Tibial artery (tissue), 4 donors: ENCODE measurements around the gene RNASE9.
"Not testable (repeated sequence)": the region's sequence is repeated elsewhere in the genome, so short reads cannot be mapped to it uniquely, and the experiment has no call there.

Experiments
- DNase-seq, 2 donors: peaks; one replicate each; pipeline ENCODE4 v3.0.0-alpha.2; 2019
- H3K27ac ChIP-seq, 2 donors: fragments of 200-600 bp; sonication (generic) in 1 of 2; 1 replicate in 1 of 2; 2 replicates in 1 of 2; pipeline ENCODE4 v1.5.1; 2018 to 2019; ENCODE audit warnings: mild to moderate bottlenecking in 1 of 2
- H3K27me3 ChIP-seq, 2 donors: fragments of 200-600 bp; sonication (generic) in 1 of 2; one replicate each; pipeline versions ENCODE4 v1.5.1 to v1.6.0; 2016 to 2019
- H3K36me3 ChIP-seq, 3 donors: fragments of 200-600 bp; sonication (generic) in 2 of 3; one replicate each; pipeline ENCODE4 v1.5.1; 2016 to 2019; ENCODE audit warnings: mild to moderate bottlenecking in 2 of 3
- H3K4me1 ChIP-seq, 4 donors: fragments of 200-600 bp; sonication (generic) in 2 of 4; 1 replicate in 3 of 4; 2 replicates in 1 of 4; pipeline ENCODE4 v1.5.1; 2016 to 2019
- H3K4me3 ChIP-seq, 2 donors: fragments of 200-600 bp; sonication (generic) in 1 of 2; 1 replicate in 1 of 2; 2 replicates in 1 of 2; pipeline ENCODE4 v1.5.1; 2018 to 2019; ENCODE audit warnings: mild to moderate bottlenecking in 2 of 2
- H3K9me3 ChIP-seq, 3 donors: fragments of 200-600 bp; sonication (generic) in 1 of 3; one replicate each; pipeline ENCODE4 v1.5.1; 2016 to 2019
- CTCF ChIP-seq, 2 experiments: fragments of 200-600 bp in 1 of 2; fragments of 450-650 bp in 1 of 2; IDR thresholded peaks; one replicate each; pipeline ENCODE4 v1.5.1; 2017 to 2019; ENCODE audit warnings: antibody characterized with exemption in 2 of 2, mild to moderate bottlenecking in 1 of 2, moderate library complexity in 1 of 2
- intact Hi-C: fragments of 100-400 bp; cut with DNase I; formaldehyde crosslinking; loops from one replicate; pipeline ENCODE4 v1.15.0; 2023; ENCODE audit warnings: low total_unique reads

Gene RNASE9

GRCh38 chr14:20597108-20597507 lies 36.3 kb upstream of the RNASE9 start:
- Histone ChIP-seq H3K36me3 (no peaks in the 10 kb centered on the region), H3K4me1 (no peaks in the 10 kb centered on the region), H3K4me3 (no peak overlapping the region), H3K9me3 (no peaks in the 10 kb centered on the region), H3K27me3 (peaks cover 0 to 3% of the 10 kb centered on the region in 2 donors), H3K27ac (no peak overlapping the region)
- TF ChIP-seq CTCF (IDR thresholded peaks at IDR 0.05): no peak
- no peak for DNase-seq
- intact Hi-C loops: no loop called here

GRCh38 chr14:20595726-20596125 lies 34.9 kb upstream of the RNASE9 start:
- H3K9me3 ChIP-seq, H3K27me3 ChIP-seq, intact Hi-C loops, H3K27ac ChIP-seq, H3K36me3 ChIP-seq, H3K4me3 ChIP-seq, H3K4me1 ChIP-seq, DNase-seq: not testable (repeated sequence)

- intact Hi-C loops: no loop called here
- H3K27me3 ChIP-seq: peaks cover 0 to 13% of the 10 kb centered on the region in 2 donors
- no peak overlapping the region for H3K27ac ChIP-seq
- no peaks in the 10 kb centered on the region for H3K9me3 ChIP-seq
- no peak overlapping the region for H3K4me3 ChIP-seq
- no peak for TF ChIP-seq CTCF (IDR thresholded peaks at IDR 0.05)
- no peaks in the 10 kb centered on the region for H3K4me1 ChIP-seq
- no peak for DNase-seq
- no peaks in the 10 kb centered on the region for H3K36me3 ChIP-seq
Measured at GRCh38 chr14:20592574-20592973, 31.7 kb upstream of the RNASE9 start.

DNA sequence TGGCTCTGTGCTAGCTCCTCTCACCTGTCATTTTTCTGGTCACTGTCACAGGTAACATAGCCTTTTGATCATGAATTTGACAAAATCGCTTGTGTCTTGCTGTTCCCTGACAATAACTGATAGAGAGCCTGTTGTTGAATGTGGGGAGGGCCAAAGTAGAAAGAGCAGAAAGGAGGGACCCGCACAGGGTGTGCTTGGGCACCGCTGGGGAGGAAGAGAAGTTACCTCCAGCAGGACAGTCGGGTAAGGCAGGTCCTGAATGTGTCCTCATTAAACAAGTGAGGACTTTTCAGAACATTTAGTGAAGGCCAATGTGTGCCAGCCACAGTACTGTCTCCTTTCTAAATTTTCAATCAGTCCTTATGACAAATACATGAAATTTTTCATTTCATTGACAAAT lies 30.4 kb upstream of the RNASE9 start, which contains the start of gene RNASE12:
TSS of gene RNASE12 (minus strand) at position 142 of the 400 bp plus-strand sequence. CDS start 653 bp downstream, outside the sequence.
- Histone ChIP-seq H3K36me3 (no peaks in the 10 kb centered on the region), H3K27me3 (peaks cover 0 to 16% of the 10 kb centered on the region in 2 donors), H3K27ac (no peak within 1 kb of the TSS), H3K9me3 (no peaks in the 10 kb centered on the region), H3K4me1 (no peaks in the 10 kb centered on the region), H3K4me3 (no peak within 1 kb of the TSS)
- TF ChIP-seq CTCF (IDR thresholded peaks at IDR 0.05): no peak
- intact Hi-C loops: no loop called here
- no peak for DNase-seq

GRCh38 chr14:20587489-20588154 lies 26.8 kb upstream of the RNASE9 start, which contains the start of gene RNASE11:
RNASE11 (minus strand) TSS chr14:20588001.
- no peaks in the 10 kb centered on the region for H3K4me1 ChIP-seq
- intact Hi-C loops: no loop called here
- no peak for TF ChIP-seq CTCF (IDR thresholded peaks at IDR 0.05)
- H3K9me3 ChIP-seq: no peaks in the 10 kb centered on the region
- H3K27ac ChIP-seq: no peak within 1 kb of the TSS
- no peak for DNase-seq
- no peak within 1 kb of the TSS for H3K4me3 ChIP-seq
- H3K27me3 ChIP-seq: peaks cover 0 to 19% of the 10 kb centered on the region in 2 donors
- H3K36me3 ChIP-seq: no peaks in the 10 kb centered on the region

DNA sequence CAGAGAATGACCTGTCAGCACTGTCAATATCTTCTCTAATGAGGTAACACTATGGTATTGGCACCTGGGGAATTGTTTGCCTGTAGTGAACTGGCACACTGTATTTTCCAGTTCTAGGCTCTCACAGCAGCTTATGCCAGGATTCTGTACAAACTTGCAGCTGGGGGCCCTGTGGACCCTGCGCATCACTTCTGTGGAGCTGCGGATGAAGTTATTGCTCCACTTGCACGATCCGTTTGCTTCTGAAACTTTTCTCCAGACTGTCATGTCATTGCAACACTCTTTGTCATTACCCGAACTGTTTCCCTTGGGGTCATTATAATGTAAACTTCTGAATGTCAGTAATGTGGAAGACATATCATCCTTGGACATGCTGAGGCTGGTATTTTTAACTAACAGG lies 23.1 kb upstream of the RNASE9 start:
- TF ChIP-seq CTCF (IDR thresholded peaks at IDR 0.05): no peak
- no peak overlapping the region for H3K27ac ChIP-seq
- intact Hi-C loops: no loop called here
- no peaks in the 10 kb centered on the region for H3K4me1 ChIP-seq
- no peaks in the 10 kb centered on the region for H3K9me3 ChIP-seq
- H3K36me3 ChIP-seq: no peaks in the 10 kb centered on the region
- no peak for DNase-seq
- H3K4me3 ChIP-seq: no peak overlapping the region
- H3K27me3 ChIP-seq: peaks cover 0 to 10% of the 10 kb centered on the region in 2 donors
